ENCODE measurements around the gene MYH10.

The MYH10 gene

GRCh38 chr17:8439681-8440080 is 190.8 kb downstream of the MYH10 start:
- no peak overlapping the region for H3K27ac ChIP-seq
- TF ChIP-seq, protein P1, sequence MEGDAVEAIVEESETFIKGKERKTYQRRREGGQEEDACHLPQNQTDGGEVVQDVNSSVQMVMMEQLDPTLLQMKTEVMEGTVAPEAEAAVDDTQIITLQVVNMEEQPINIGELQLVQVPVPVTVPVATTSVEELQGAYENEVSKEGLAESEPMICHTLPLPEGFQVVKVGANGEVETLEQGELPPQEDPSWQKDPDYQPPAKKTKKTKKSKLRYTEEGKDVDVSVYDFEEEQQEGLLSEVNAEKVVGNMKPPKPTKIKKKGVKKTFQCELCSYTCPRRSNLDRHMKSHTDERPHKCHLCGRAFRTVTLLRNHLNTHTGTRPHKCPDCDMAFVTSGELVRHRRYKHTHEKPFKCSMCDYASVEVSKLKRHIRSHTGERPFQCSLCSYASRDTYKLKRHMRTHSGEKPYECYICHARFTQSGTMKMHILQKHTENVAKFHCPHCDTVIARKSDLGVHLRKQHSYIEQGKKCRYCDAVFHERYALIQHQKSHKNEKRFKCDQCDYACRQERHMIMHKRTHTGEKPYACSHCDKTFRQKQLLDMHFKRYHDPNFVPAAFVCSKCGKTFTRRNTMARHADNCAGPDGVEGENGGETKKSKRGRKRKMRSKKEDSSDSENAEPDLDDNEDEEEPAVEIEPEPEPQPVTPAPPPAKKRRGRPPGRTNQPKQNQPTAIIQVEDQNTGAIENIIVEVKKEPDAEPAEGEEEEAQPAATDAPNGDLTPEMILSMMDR (conservative IDR thresholded peaks at IDR 0.05): no peak

DNA sequence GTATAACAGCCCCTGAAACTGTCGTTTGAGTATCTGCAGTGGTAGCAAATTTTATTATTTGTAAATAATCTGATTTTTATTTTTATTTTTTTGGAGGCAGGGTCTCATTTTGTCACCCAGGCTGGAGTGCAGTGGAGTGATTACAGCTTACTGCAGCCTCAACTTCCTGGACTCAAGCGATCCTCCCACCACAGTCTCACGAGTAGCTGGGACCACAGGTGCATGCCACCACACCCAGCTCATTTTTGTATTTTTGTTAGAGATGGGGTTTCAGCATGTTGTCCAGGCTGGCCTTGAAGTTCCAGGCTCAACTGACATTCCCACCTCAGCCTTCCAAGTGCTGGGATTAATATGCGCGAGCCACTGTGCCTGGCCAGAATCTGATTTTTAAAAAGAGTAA is 192.1 kb downstream of the MYH10 start:
- TF ChIP-seq, protein P1 (conservative IDR thresholded peaks at IDR 0.05): no peak
- no peak overlapping the region for H3K27ac ChIP-seq

- H3K27ac ChIP-seq: peak overlapping the region; percentile 92
- TF ChIP-seq, protein P1 (conservative IDR thresholded peaks at IDR 0.05): no peak
Measured at GRCh38 chr17:8436844-8437171, 193.7 kb downstream of the MYH10 start.

GRCh38 chr17:8436169-8436843 is 194.2 kb downstream of the MYH10 start:
- H3K27ac ChIP-seq: peak overlapping the region; percentile 92
- TF ChIP-seq, protein P1 (conservative IDR thresholded peaks at IDR 0.05): no peak

DNA sequence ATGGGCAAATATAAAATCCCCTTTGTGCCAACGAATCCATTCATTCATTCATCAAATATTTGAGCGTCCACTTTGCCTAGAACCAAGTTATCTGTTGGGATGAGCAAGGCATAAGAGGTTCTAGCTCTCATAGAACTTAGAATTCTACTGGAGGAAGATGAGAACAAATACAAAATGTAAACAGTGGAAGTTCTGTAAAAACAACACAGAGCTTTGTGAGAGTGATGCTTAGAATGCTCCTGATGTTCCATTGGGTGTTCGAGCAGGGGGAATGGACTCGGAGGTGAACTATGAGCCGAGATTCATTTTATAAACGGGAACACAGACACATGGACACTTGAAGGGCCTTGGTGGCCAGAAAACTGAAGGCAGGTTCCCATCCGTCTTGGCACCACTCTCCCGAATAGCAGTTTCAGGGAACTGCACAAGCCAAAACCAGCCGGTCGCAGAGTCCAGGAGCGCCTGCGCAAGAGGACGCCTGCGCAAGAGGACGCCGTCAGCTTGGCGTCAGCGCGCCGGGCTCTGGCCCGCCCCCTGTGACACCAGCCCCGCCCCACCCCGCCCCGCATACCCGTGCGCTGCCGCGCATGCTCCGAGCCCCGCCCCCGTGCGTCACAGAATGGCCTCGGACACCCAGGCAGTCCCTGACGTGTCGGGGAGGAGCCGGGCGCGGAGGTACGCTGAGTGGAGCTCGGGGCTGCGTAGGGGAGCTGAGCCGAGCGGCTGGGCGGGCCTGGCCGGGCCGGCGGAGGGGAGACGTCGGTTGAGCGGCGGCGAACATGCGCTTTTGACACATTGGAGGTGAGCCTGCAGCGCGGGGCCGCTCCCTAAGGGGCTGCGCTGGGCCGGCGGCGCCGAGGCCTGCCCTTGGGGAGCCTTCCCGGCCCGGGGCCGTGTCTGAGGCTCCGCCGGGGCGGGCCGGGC is 195.0 kb downstream of the MYH10 start, which contains the start of gene NDEL1:
NDEL1 (plus strand) TSS at position 640 of the 924 bp plus-strand sequence. CDS start 8,388 bp downstream, outside the sequence.
- TF ChIP-seq, protein P1 (conservative IDR thresholded peaks at IDR 0.05): no peak
- H3K27ac ChIP-seq: peak within 1 kb of the TSS; percentile 92

- H3K27ac ChIP-seq: no peak overlapping the region
- TF ChIP-seq, protein P1 (conservative IDR thresholded peaks at IDR 0.05): no peak
Measured at GRCh38 chr17:8430966-8431365, 199.6 kb downstream of the MYH10 start.

GRCh38 chr17:8426802-8427201 is 203.7 kb downstream of the MYH10 start:
- TF ChIP-seq, protein P1 (conservative IDR thresholded peaks at IDR 0.05): no peak
- H3K27ac ChIP-seq: no peak overlapping the region
